ES-I3 (cell line): ENCODE results near the gene DCDC2.

ENCODE experiments used
- H3K36me3 ChIP-seq: 2 replicates; pipeline ENCODE4 v1.6.1; 2013; ENCODE audit warnings: mild to moderate bottlenecking, low read length, control low read depth, moderate library complexity; ENCODE audit not compliant: insufficient read depth
- H3K4me1 ChIP-seq: 2 replicates; pipeline ENCODE4 v1.6.1; 2013; ENCODE audit warnings: mild to moderate bottlenecking, control low read depth, low read length; ENCODE audit not compliant: insufficient read depth
- H3K9ac ChIP-seq: 2 replicates; pipeline ENCODE4 v1.6.1; 2013; ENCODE audit warnings: low read depth, mild to moderate bottlenecking, low read length, moderate library complexity
- H3K9me3 ChIP-seq: 2 replicates; pipeline ENCODE4 v1.6.1; 2013; ENCODE audit warnings: mild to moderate bottlenecking, low read length, moderate library complexity; ENCODE audit not compliant: control insufficient read depth, insufficient read depth

DCDC2 gene

DNA sequence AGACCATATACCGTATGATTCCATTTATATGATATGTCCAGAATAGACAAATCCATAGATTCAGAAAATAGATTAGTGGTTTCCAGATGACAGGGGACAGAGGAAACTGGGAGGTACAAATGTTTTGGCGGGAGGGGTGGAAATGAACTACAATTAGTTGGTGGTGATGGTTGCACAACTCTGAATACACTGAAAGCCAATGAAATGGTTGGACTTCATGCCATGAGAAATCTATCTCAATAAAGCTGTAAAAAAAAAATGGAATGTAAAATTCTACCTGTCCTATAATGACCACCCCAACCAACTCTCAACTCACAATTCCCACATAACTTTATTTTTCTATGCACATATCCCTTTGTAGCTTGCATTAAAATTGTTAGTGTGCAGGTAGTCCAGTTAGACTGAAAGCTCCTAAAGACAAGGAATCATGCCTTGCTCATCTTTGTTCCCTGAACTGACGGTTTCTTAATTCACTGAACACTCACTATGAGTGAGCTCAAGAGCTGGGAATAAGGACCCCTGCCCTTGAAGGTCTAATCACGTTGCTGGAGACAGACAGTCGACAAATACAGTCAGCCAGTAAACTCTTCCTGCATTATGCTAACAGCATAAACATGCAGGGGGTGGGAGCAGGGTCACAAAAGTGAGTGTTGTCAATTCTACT, 1.4 kb downstream of the DCDC2 start:
- Histone ChIP-seq H3K4me1 (peaks cover 9% of the 10 kb centered on the region), H3K9ac (no peak overlapping the region), H3K9me3 (no peaks in the 10 kb centered on the region), H3K36me3 (no peaks in the 10 kb centered on the region)

DNA sequence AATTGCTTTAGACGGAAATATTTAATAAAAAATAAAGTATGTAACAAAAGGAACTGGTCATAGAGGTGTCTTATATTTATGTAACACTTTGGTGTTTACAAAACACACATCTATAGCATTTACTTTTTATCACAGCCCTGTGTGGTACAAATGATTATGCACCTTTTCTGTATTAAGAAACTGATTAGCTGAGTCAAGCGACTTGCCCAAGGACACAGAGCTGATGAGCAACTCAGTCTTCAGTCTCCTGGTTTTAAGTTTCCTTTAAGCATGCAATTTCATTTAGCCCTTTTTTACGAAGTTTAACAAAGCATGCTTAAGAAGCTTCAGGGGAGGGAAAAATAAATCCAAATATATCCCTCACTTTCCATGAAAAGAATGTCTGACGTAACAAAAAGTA, 2.5 kb downstream of the DCDC2 start:
- no peaks in the 10 kb centered on the region for H3K9me3 ChIP-seq
- H3K9ac ChIP-seq: no peak overlapping the region
- peaks cover 3% of the 10 kb centered on the region; the same call in 1 of the 2 replicates for H3K4me1 ChIP-seq
- no peaks in the 10 kb centered on the region for H3K36me3 ChIP-seq

DNA sequence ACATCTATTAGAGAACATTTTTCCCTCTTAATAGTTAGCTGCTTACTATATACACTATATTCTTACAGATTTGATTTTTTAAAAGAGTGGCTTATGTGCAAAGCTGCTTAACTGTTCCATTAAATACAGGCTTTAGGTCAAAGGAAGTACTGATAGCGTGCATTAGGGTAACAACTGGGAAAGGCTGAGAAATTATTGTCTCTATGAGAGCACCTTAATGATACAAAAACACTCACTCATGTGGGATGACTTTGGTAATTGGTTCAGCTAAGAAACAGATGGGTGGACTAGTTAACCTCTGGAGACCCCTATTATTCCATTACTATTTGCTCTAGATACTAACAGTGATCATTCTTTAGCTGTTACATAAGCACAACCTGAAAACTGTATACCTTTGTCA, 4.0 kb downstream of the DCDC2 start:
- H3K9ac ChIP-seq: no peak overlapping the region
- H3K9me3 ChIP-seq: no peaks in the 10 kb centered on the region
- no peaks in the 10 kb centered on the region for H3K36me3 ChIP-seq
- no peaks in the 10 kb centered on the region for H3K4me1 ChIP-seq

DNA sequence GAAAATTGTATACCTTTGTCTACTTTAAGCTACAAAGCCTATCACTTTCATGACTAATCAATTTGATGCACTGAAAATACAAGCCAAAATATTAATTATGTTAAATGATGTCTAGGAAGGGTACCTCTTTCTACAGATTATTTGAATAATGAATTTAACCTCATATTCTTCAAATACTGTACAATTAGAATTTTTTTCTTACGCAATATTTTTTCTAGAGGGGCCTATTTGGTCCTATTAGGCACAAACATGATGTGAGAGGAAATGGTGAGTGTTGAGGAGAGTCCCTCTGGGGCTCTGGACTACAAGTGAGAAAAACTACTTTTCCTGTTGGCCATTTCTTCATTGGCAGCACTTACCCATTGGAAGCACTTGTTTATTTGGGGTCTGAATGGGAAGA, 5.4 kb downstream of the DCDC2 start:
- H3K9ac ChIP-seq: no peak overlapping the region
- H3K4me1 ChIP-seq: no peaks in the 10 kb centered on the region
- no peaks in the 10 kb centered on the region for H3K36me3 ChIP-seq
- no peaks in the 10 kb centered on the region for H3K9me3 ChIP-seq

DNA sequence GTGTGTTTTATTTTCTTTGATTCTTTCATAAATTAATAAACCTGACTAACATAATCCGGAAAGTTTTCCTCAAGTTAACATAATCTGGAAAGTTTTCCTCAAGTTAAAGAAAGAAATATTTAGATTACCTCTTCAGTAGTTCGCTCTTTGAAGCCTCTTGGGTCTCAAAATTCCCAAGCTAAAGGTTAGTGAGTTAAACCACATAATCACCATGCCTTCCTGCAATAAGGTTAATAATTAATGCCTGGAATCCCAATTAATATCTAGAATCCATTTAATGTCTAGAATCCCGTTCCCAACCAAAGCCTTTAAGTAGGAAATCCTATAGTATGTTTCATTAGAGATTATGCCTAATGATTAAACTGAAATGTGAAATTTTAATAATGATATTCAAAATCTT, 12.9 kb downstream of the DCDC2 start:
- H3K9me3 ChIP-seq: no peaks in the 10 kb centered on the region
- no peaks in the 10 kb centered on the region for H3K36me3 ChIP-seq
- no peaks in the 10 kb centered on the region for H3K4me1 ChIP-seq
- no peak overlapping the region for H3K9ac ChIP-seq

DNA sequence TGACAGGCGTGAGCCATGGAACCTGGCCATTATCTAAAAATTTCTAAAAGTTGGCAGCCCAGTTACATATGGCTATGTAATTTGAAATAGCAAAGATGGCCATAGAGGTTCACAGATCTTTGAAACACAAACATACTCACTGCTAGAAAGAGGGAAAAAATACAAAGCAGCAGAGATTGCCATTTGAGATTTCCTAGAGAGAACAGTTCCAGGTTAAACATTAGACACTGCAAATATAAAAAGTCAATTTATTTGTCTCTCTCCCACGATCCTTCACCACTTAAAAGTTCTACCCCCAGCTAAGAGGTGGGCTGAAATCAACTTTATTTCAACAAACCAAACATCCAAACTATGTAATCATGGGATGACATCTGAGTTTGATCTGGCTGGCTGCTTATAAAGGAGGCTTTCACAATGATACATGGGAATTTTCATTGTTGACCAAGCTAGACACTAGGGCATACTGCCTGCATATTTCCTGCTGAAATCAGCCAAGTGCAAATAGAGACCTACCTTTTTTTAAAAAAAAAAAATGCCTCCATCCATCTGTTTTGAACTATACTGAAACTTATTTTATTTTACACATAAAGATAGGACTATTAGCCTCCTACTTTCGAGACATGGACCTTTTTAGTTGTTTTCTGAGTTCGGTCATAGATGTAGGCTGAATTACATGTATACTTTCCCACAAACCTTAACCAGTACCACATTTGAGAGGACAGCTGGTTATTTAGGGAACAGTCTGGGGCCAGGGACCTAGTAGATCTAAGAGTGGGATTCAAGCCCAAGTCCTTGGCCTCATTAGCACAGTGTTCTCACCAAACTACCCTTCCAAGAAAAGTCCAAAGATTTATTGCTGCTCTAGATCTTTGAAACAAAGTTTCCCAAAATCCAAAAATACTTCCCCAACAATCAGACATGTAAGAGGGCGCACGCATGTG, 16.6 kb downstream of the DCDC2 start:
- Histone ChIP-seq H3K9ac (no peak overlapping the region), H3K36me3 (no peaks in the 10 kb centered on the region), H3K4me1 (no peaks in the 10 kb centered on the region), H3K9me3 (peaks cover 4% of the 10 kb centered on the region; the same call in 1 of the 2 replicates)

DNA sequence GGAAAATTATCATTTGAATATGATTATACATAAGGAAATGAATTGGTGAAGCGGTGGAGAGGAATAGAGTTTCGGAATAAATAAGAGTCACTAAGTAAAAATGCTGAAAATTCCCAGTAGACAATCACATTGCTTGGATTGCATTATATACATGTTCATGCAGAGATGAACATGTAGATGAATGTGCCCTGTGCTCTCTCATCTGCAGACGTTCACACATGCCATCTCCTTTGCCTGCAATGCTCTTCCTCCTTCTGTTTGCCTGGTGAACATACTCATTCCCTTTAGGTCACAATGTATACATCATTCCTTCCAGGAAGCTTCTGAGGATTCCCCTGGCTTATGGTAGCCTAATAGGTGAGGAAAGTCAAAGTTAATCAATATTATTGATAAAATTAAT, 17.9 kb downstream of the DCDC2 start:
- H3K9ac ChIP-seq: no peak overlapping the region
- no peaks in the 10 kb centered on the region for H3K4me1 ChIP-seq
- H3K36me3 ChIP-seq: no peaks in the 10 kb centered on the region
- peaks cover 4% of the 10 kb centered on the region; the same call in 1 of the 2 replicates for H3K9me3 ChIP-seq

DNA sequence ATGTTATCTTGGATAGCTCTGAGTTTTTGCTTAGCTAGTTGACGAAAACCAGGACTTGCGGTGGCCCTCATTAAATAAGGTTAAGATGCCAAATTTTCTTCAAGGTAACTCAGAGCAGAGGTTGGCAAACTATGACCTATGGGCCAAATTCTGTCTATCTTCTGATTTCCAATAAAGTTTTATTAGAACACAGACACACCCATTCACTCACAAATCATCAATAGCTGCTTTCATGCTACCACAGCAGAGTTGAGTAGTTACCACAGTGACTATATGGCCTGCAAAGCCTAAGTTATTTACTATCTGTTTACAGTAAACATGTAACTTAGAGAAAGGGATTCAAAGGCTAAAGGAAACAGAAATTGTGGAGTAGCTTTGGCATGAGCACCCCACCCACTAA, 23.6 kb downstream of the DCDC2 start:
- no peaks in the 10 kb centered on the region for H3K36me3 ChIP-seq
- no peaks in the 10 kb centered on the region for H3K4me1 ChIP-seq
- H3K9ac ChIP-seq: no peak overlapping the region
- peaks cover 4% of the 10 kb centered on the region; the same call in 1 of the 2 replicates for H3K9me3 ChIP-seq

DNA sequence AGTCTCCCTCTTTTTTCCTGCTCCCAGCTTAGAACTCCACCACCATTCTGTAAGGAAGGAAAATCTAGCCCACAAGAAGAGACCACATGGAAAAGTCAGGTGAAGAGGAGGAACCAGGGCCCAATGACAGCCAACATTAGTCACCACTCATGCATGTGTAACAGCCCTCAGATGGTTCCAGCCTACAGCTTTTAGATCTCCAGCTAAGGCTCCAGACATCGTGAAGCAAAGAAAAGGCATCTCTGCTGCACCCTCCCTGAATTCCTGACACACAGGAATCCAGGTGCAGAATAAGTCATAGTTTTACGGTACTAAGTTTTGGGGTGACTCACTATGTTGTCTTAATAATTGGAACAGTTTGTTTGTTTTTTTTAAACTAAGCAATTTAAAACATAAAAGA, 25.5 kb downstream of the DCDC2 start:
- no peak overlapping the region for H3K9ac ChIP-seq

DNA sequence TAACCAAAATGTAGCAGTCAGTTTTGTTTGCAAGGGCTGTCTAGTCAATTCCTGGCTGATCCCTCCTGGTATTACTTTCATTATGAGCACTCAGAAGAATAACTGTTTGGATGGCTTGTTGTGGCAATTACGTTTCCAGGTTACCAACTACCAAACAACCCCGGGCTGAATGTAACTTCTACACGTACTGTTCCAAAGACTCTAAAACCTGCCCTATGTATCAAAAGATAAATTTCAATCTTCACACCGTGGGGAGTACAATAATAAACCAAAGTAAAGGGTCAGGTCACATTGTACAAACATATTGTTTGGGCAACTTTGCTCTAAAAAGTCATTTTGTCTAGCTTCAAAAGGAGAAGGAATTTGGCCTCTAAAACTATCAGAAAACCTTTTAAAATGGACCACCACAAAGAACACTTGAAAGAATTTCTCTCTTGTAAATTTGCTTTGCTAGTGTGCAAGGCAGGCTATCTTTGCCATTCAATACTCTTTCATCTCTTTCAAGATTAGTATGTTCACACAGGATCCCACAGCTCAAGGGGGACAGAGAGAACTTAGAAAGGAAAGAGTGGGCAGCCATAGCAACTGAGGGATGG, 27.6 kb downstream of the DCDC2 start:
- Histone ChIP-seq H3K4me1 (no peaks in the 10 kb centered on the region), H3K9me3 (no peaks in the 10 kb centered on the region), H3K9ac (no peak overlapping the region), H3K36me3 (no peaks in the 10 kb centered on the region)

More for the DNA sequence above, 25.5 kb downstream of the DCDC2 start:
- Histone ChIP-seq H3K9me3 (no peaks in the 10 kb centered on the region), H3K36me3 (no peaks in the 10 kb centered on the region), H3K4me1 (no peaks in the 10 kb centered on the region)

DNA sequence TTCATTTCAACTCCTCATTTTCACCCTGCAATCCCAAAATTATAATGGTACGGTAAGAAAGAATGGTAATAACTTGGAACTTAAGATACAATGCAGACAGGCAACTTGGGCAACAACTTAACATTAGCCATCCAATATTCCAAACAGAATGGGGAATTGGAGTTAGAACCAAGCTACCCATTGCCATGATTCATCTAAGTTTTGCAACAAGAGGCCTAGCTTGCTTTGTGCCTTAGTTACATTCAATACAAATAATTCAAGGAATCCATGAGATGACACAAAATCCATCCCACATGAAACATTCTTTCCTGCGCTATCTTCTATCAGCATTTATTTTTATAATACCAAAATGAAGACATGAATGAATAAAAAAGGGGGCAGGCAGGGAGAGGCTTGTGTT, 28.4 kb downstream of the DCDC2 start:
- H3K36me3 ChIP-seq: no peaks in the 10 kb centered on the region
- H3K9me3 ChIP-seq: no peaks in the 10 kb centered on the region
- H3K4me1 ChIP-seq: peaks cover 5% of the 10 kb centered on the region; the same call in 1 of the 2 replicates
- H3K9ac ChIP-seq: no peak overlapping the region

DNA sequence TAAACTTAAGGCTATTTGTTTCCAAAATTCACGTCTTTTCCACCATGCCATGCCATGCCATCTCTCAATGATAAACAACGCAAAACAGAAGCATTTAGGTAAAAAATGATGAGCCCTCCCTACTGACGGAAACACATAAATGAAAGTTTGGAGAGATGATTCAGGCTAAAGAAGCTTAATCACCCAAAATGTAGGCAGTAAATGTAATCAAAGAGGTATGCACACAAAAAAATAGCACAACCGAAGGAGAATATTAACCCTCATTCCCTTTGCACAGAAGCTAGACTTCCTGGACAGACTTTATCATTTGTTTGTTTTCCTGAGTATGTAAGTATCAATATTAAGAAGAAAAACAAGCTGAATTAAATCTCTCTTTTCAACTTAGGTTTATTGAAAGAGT, 28.8 kb downstream of the DCDC2 start:
- no peaks in the 10 kb centered on the region for H3K9me3 ChIP-seq
- no peaks in the 10 kb centered on the region; the same call in 1 of the 2 replicates for H3K36me3 ChIP-seq
- peaks cover 9% of the 10 kb centered on the region for H3K4me1 ChIP-seq
- no peak overlapping the region for H3K9ac ChIP-seq

DNA sequence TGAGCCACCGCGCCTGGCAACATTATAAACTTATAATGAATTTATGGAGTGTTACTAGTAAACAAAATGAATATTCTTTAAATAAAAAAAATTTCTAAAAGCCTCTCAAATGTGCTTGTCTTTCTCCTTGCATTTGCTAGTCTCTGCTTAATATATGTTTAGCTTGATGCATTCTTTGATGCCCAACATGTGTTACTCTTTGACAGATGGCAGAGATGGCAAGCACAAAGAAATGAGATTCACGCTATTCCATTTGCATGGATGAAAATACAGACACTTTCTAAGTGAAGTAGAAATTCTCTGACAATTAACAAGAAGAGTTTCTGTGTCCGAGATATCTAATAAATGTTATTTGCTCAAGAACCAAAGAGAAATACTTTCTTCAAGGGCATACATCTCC, 30.1 kb downstream of the DCDC2 start:
- no peak overlapping the region for H3K9ac ChIP-seq
- H3K9me3 ChIP-seq: no peaks in the 10 kb centered on the region
- peaks cover 10% of the 10 kb centered on the region for H3K4me1 ChIP-seq

DNA sequence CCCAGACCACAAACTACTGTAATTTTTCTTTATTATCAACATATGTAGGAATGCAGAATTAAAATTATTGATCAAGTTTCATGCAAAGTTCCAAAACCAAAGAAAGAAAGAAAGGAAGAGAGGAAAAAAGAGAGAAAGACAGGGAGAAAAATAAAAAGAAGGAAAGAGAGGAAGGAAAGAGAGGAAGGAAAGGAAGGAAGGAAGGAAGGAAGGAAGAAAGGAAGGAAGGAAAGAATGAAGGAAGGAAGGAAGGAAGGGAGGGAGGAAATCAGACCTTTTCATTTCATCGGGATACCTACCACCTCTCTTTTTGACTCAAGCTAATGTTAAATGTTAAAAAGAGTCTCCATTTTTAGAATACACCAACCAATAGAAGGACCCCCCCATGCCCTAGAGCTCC, 31.9 kb downstream of the DCDC2 start:
- Histone ChIP-seq H3K4me1 (peaks cover 16% of the 10 kb centered on the region), H3K9me3 (no peaks in the 10 kb centered on the region), H3K36me3 (no peaks in the 10 kb centered on the region; the same call in 1 of the 2 replicates), H3K9ac (no peak overlapping the region)

More for the DNA sequence above, 30.1 kb downstream of the DCDC2 start:
- H3K36me3 ChIP-seq: no peaks in the 10 kb centered on the region; the same call in 1 of the 2 replicates
